HFFc6 (cell line): ENCODE measurements around the gene EIF2B4. TPM values are rescaled to one million over a fixed set of nuclear protein-coding genes. Genes with fewer than 3 reads are reported as not detected.

Experiments
- DNase-seq: peaks from one replicate; pipeline ENCODE4 v3.0.0-alpha.2; 2018
- H3K27ac Mint-ChIP-seq: 2 replicates; pipeline ENCODE4 v1.8.0; 2020; ENCODE audit warnings: mild to moderate bottlenecking, mixed read lengths
- H3K27me3 Mint-ChIP-seq: 2 replicates; pipeline ENCODE4 v1.8.0; 2021; ENCODE audit warnings: mild to moderate bottlenecking, moderate library complexity, mixed read lengths; ENCODE audit not compliant: insufficient read depth
- H3K36me3 Mint-ChIP-seq: 2 replicates; pipeline ENCODE4 v1.8.0; 2021; ENCODE audit warnings: low read depth, mixed read lengths
- H3K4me1 Mint-ChIP-seq: 2 replicates; pipeline ENCODE4 v1.8.0; 2020; ENCODE audit warnings: low read depth, mixed read lengths
- H3K4me3 Mint-ChIP-seq: 2 replicates; pipeline ENCODE4 v1.8.0; 2020; ENCODE audit warnings: mild to moderate bottlenecking, moderate library complexity, mixed read lengths
- H3K9me3 Mint-ChIP-seq: 2 replicates; pipeline ENCODE4 v1.8.0; 2020; ENCODE audit warnings: mild to moderate bottlenecking, mixed read lengths
- CTCF ChIP-seq: fragments of 200-600 bp; sonication (generic); IDR thresholded peaks from 2 replicates; pipeline ENCODE4 v1.5.0; 2021; ENCODE audit warnings: antibody characterized with exemption, mild to moderate bottlenecking
- total RNA-seq, 6 experiments: library from RNA; stranded (reverse); fragmentation: NEBNext Ultra II Directional; extraction: Animal tissue kit (Norgen Biotek cat#: 25700); gene quantifications; 2 replicates in 1 of 6; 3 replicates in 5 of 6; pipeline ENCODE4 v1.2.3, GENCODE V29; 2021

Gene EIF2B4
- total RNA-seq, 6 experiments from 2014 or later = 44.5 to 48.4 (median 45.8) TPM

GRCh38 chr2:27370816-27371620 lies 880 bp upstream of the EIF2B4 start:
- peaks cover 31% of the 10 kb centered on the region for H3K4me1 Mint-ChIP-seq
- H3K4me3 Mint-ChIP-seq = peak overlapping the region; percentile 90
- H3K27me3 Mint-ChIP-seq = peaks cover 4% of the 10 kb centered on the region
- no peaks in the 10 kb centered on the region for H3K9me3 Mint-ChIP-seq
- DNase-seq = peak; percentile 34
- no peak for TF ChIP-seq CTCF
- H3K27ac Mint-ChIP-seq = peak overlapping the region; percentile 90
- peaks cover 57% of the 10 kb centered on the region for H3K36me3 Mint-ChIP-seq

GRCh38 chr2:27369471-27370025 lies 590 bp downstream of the EIF2B4 start:
- peaks cover 31% of the 10 kb centered on the region for H3K4me1 Mint-ChIP-seq
- peaks cover 52% of the 10 kb centered on the region for H3K36me3 Mint-ChIP-seq
- H3K27ac Mint-ChIP-seq = peak overlapping the region; percentile 94
- no peak for TF ChIP-seq CTCF
- H3K9me3 Mint-ChIP-seq = no peaks in the 10 kb centered on the region
- peaks cover 4% of the 10 kb centered on the region for H3K27me3 Mint-ChIP-seq
- peak; percentile 37 for DNase-seq
- H3K4me3 Mint-ChIP-seq = peak overlapping the region; percentile 90

- H3K9me3 Mint-ChIP-seq = no peaks in the 10 kb centered on the region
- peaks cover 7% of the 10 kb centered on the region for H3K4me1 Mint-ChIP-seq
- TF ChIP-seq CTCF = no peak
- H3K4me3 Mint-ChIP-seq = no peak overlapping the region
- no peak overlapping the region for H3K27ac Mint-ChIP-seq
- DNase-seq = no peak
- H3K27me3 Mint-ChIP-seq = no peaks in the 10 kb centered on the region; the same call in 1 of the 2 replicates
- peaks cover 38% of the 10 kb centered on the region for H3K36me3 Mint-ChIP-seq
These were observed 6.2 kb downstream of the EIF2B4 start for GRCh38 chr2:27363933-27364332.

- Mint-ChIP-seq H3K4me1 (peaks cover 10% of the 10 kb centered on the region), H3K4me3 (no peak overlapping the region), H3K27ac (peak overlapping the region; percentile 32; the same call in 1 of the 2 replicates), H3K27me3 (no peaks in the 10 kb centered on the region; the same call in 1 of the 2 replicates), H3K9me3 (no peaks in the 10 kb centered on the region), H3K36me3 (peaks cover 39% of the 10 kb centered on the region)
- DNase-seq = no peak
- TF ChIP-seq CTCF = no peak
These were observed 7.3 kb downstream of the EIF2B4 start for GRCh38 chr2:27362678-27363420.

GRCh38 chr2:27356382-27357181 lies 13.6 kb downstream of the EIF2B4 start, which contains the start of gene GTF3C2:
GTF3C2 (minus strand) TSS chr2:27356764; CDS start chr2:27343554, 13,210 bp downstream.
- TF ChIP-seq CTCF = peak; percentile 40
- peak within 1 kb of the TSS; percentile 99 for H3K4me3 Mint-ChIP-seq
- H3K27me3 Mint-ChIP-seq = peaks cover 4% of the 10 kb centered on the region
- H3K36me3 Mint-ChIP-seq = peaks cover 12% of the 10 kb centered on the region
- H3K27ac Mint-ChIP-seq = peak within 1 kb of the TSS; percentile 99
- peak; percentile 94 for DNase-seq
- H3K4me1 Mint-ChIP-seq = peaks cover 48% of the 10 kb centered on the region
- H3K9me3 Mint-ChIP-seq = no peaks in the 10 kb centered on the region
